Measurements from ENCODE around the gene QSER1. TPM values are rescaled to one million over a fixed set of nuclear protein-coding genes. Genes with fewer than 3 reads are reported as not detected.

QSER1 gene
- total RNA-seq, 1 experiment from 2014 or later = 74.0 TPM

GRCh38 chr11:33001751-33002542 is 109.3 kb downstream of the QSER1 start:
- no peak; the same call in 1 of the 2 replicates for ATAC-seq
- ChIA-PET CTCF (no interaction called here), POLR2A (interaction anchor here (1.1 kb wide), 1 partner anchor 71 kb away, joined by 3 read pairs; no protein-coding TSS in a partner anchor)
- TF ChIP-seq GRHL2 (CRISPR knock-in tag; IDR thresholded peaks at IDR 0.05; ENCODE audit: insufficient replicate concordance, severe bottlenecking) (no peak), NR1H2 (CRISPR knock-in tag; IDR thresholded peaks at IDR 0.05) (no peak), KAT7 (CRISPR knock-in tag; IDR thresholded peaks at IDR 0.05; ENCODE audit: borderline replicate concordance) (no peak), ZMAT4 (CRISPR knock-in tag; IDR thresholded peaks at IDR 0.05) (no peak), FOXK1 (CRISPR knock-in tag; IDR thresholded peaks at IDR 0.05) (no peak), HMGXB4 (CRISPR knock-in tag; IDR thresholded peaks at IDR 0.05) (no peak), TEAD1 (CRISPR knock-in tag; IDR thresholded peaks at IDR 0.05) (no peak), ZNF263 (CRISPR knock-in tag; IDR thresholded peaks at IDR 0.05; ENCODE audit: low read depth) (no peak), PREB (CRISPR knock-in tag; IDR thresholded peaks at IDR 0.05; ENCODE audit: borderline replicate concordance) (no peak), AFF4 (CRISPR knock-in tag; IDR thresholded peaks at IDR 0.05; ENCODE audit: borderline replicate concordance) (no peak), E2F5 (CRISPR knock-in tag; IDR thresholded peaks at IDR 0.05) (no peak), NFYB (CRISPR knock-in tag; conservative IDR thresholded peaks at IDR 0.05; ENCODE audit: low read depth) (no peak), ETV6 (CRISPR knock-in tag; IDR thresholded peaks at IDR 0.05) (no peak), EMX1 (CRISPR knock-in tag; IDR thresholded peaks at IDR 0.05) (no peak), ATF6 (CRISPR knock-in tag; IDR thresholded peaks at IDR 0.05) (no peak)
- no peak for DNase-seq (ENCODE audit: low spot score)
- peaks cover 13% of the 10 kb centered on the region for H3K4me1 Mint-ChIP-seq
- peaks cover 6% of the 10 kb centered on the region; the same call in 1 of the 2 replicates for H3K27me3 Mint-ChIP-seq (ENCODE audit: low read depth)
- H3K9me3 Mint-ChIP-seq = peaks cover 14% of the 10 kb centered on the region
- H3K27ac Mint-ChIP-seq = no peak overlapping the region
- H3K4me3 Mint-ChIP-seq = no peak overlapping the region
- no peaks in the 10 kb centered on the region for H3K36me3 Mint-ChIP-seq
